Muscle layer of duodenum (tissue), 2 donors: Measurements from ENCODE around the gene SPTY2D1.
"Not testable (repeated sequence)": the region's sequence is repeated elsewhere in the genome, so short reads cannot be mapped to it uniquely, and the experiment has no call there.

Experiments used
- H3K27ac ChIP-seq: one replicate; pipeline ENCODE4 v1.7.0; 2013; ENCODE audit warnings: mild to moderate bottlenecking, low read length
- H3K27me3 ChIP-seq: one replicate; pipeline ENCODE4 v1.7.0; 2013; ENCODE audit warnings: low read depth, mild to moderate bottlenecking, control low read depth, low read length
- H3K36me3 ChIP-seq, 2 donors: one replicate each; pipeline ENCODE4 v1.7.0; 2013; ENCODE audit warnings: low read length in 2 of 2, control low read depth in 1 of 2, mild to moderate bottlenecking in 1 of 2; ENCODE audit not compliant: insufficient read depth in 2 of 2, control insufficient read depth in 1 of 2
- H3K4me1 ChIP-seq, 2 donors: one replicate each; pipeline ENCODE4 v1.7.0; 2013; ENCODE audit warnings: low read length in 2 of 2, mild to moderate bottlenecking in 2 of 2, control low read depth in 1 of 2, moderate library complexity in 1 of 2; ENCODE audit not compliant: insufficient read depth in 2 of 2, control insufficient read depth in 1 of 2
- H3K4me3 ChIP-seq, 2 donors: one replicate each; pipeline ENCODE4 v1.7.0; 2013; ENCODE audit warnings: low read length in 2 of 2, low read depth in 1 of 2, mild to moderate bottlenecking in 1 of 2
- H3K9me3 ChIP-seq, 2 donors: one replicate each; pipeline ENCODE4 v1.7.0; 2013; ENCODE audit warnings: low read length in 2 of 2, control low read depth in 1 of 2, mild to moderate bottlenecking in 1 of 2; ENCODE audit not compliant: control insufficient read depth in 1 of 2
- donor health status: healthy.

Gene SPTY2D1

DNA sequence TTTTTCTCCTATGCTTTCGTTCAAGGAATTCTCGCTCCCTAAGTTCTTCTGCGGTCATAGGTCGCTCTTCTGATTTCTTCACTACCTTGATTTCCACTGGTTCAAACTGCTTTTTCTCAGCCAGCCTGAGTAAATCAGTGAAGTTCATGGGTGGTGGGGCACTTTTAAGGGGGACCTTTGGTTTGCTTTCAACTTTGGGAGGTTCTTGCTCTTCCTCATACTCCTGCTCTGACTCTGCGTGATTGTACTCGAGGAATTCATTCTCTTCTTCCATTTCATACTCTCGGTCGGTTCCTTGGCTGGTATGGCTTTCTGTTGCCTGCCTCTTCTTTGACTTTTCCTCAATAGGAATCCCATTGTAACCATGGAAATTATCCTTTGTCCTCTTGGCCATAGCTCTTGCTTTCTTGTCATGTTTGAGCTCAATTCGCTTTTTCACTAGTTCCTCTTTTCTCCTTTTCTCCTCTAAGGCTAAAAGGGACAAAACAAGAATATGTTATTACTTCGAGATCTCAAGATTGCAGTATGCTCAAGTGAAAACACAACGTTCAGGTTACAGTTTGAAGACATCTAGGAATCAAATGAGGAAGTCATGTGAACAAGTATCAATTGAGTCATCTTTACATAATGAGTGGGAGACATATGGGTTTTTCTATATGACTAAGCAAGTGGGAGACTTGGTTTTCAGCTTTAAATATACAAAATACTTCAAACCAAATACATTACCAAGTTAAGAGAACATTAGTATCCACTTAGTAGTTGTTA lies 18.3 kb downstream of the SPTY2D1 start:
- Histone ChIP-seq H3K27me3 (no peaks in the 10 kb centered on the region), H3K27ac (no peak overlapping the region), H3K36me3 (peaks cover 23 to 42% of the 10 kb centered on the region in 2 donors)

DNA sequence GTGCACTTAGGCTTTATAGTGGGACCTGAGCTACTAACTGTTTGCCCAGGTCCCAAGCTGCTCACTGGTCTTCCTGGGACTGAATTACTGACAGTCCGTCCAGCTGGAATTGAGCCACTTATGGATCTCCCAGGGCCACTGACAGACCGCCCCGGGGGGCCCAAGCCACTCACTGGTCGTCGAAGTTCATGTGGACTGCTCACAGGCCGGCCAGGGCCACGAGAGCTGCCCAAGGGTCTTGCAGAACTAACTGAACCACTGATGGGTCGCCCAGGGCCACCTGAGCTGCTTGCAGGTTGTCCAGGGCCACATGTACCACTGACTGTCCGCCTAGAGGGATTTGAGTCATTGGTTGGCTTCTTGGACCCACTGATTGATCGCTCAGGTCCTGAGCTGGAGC lies 19.5 kb downstream of the SPTY2D1 start:
- H3K9me3 ChIP-seq: no peaks in the 10 kb centered on the region
- no peaks in the 10 kb centered on the region for H3K27me3 ChIP-seq
- H3K36me3 ChIP-seq: peaks cover 29 to 46% of the 10 kb centered on the region in 2 donors
- H3K4me1 ChIP-seq: peaks cover 9 to 14% of the 10 kb centered on the region in 2 donors
- H3K4me3 ChIP-seq: no peak overlapping the region
- H3K27ac ChIP-seq: no peak overlapping the region

More for the DNA sequence above, 18.3 kb downstream of the SPTY2D1 start:
- Histone ChIP-seq H3K4me1 (peaks cover 9 to 14% of the 10 kb centered on the region in 2 donors), H3K4me3 (no peak overlapping the region), H3K9me3 (no peaks in the 10 kb centered on the region)

DNA sequence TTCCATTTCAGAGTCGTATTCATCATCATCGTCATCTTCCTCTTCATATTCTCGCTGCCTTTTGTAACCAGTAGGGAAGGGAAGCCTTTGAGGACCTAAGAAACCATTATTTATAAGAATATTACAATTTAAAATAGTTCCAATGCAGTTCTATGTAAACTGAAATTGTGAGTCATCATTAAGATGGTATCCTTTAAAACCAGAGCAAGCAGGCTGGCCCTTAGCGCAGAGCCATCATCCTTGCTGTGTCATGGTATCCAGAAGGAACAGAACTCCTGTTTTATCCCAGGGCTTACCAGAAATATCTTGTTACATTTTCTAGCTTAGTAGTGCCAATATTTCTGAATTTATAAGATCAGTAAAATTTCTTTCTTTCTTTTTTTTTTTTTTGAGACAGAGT lies 21.7 kb downstream of the SPTY2D1 start:
- Histone ChIP-seq H3K27me3 (no peaks in the 10 kb centered on the region), H3K9me3 (no peaks in the 10 kb centered on the region), H3K27ac (no peak overlapping the region), H3K36me3 (peaks cover 46 to 60% of the 10 kb centered on the region in 2 donors), H3K4me3 (no peak overlapping the region), H3K4me1 (no peaks in the 10 kb centered on the region)

GRCh38 chr11:18611196-18611595 lies 22.9 kb downstream of the SPTY2D1 start:
- Histone ChIP-seq H3K4me1 (no peaks in the 10 kb centered on the region), H3K27me3 (no peaks in the 10 kb centered on the region), H3K4me3 (no peak overlapping the region), H3K9me3 (no peaks in the 10 kb centered on the region), H3K27ac (no peak overlapping the region), H3K36me3 (peaks cover 50 to 66% of the 10 kb centered on the region in 2 donors)

DNA sequence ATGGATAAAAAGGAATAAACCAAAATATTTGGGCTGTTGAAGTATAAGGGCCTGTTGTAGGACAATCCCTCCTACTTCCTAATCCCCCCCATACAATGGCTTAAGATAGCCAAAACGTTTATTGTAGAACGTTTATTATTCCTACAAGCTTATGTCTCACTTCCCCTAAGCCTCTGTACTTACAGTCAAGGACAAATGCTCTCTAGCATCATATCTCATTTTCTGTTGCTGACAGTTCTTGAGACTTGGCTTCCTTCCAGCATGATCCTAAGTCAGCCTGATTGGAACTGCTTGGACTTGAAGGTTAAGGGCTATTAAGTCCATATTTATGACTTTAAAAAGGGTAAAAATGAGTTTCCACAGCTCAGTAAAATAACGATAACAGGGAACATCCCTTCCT lies 25.8 kb downstream of the SPTY2D1 start:
- Histone ChIP-seq H3K9me3 (no peaks in the 10 kb centered on the region), H3K4me3 (no peak overlapping the region), H3K27ac (no peak overlapping the region), H3K4me1 (no peaks in the 10 kb centered on the region), H3K27me3 (no peaks in the 10 kb centered on the region), H3K36me3 (peaks cover 34 to 40% of the 10 kb centered on the region in 2 donors)

DNA sequence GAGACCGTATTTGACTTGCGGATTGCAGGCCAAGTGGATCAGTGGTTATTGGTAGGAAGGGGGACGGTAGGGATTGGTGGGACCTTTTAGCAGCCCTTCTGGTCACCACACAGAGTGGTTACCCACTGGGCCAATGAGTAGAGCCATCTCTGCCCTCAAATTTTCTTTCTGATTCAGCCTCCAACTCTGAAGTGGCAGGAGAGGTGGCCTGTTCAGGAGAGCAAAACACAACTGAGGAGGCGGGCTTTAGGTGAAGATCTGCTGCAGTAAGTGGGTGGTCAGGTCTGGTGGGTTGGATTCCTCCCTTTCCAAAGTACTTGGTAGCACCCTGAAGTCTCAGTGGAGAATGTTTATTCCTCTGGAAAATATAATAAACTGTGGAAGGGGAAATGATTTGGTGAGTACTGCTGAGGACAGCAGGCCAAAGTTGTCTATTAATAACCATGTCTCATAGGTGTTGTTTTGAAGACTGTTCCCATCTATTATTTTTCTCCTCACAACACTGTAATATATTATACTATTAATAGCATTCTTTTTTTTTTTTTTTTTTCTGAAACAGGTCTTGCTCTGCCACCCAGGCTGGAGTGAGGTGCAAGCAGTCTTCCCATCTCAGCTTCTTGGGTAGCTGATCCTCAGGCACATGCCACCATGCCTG lies 33.1 kb downstream of the SPTY2D1 start:
- H3K9me3 ChIP-seq: no peaks in the 10 kb centered on the region
- H3K27ac ChIP-seq: no peak overlapping the region

GRCh38 chr11:18599739-18600230 lies 34.4 kb downstream of the SPTY2D1 start, which contains the start of gene MISFA:
TSS of gene MISFA (plus strand) at chr11:18599789. CDS start at chr11:18599929, 140 bp downstream.
- Histone ChIP-seq H3K27me3 (no peaks in the 10 kb centered on the region), H3K27ac (no peak within 1 kb of the TSS), H3K4me1 (no peaks in the 10 kb centered on the region)

More for the DNA sequence above, 33.1 kb downstream of the SPTY2D1 start:
- Histone ChIP-seq H3K36me3 (peaks cover 3 to 7% of the 10 kb centered on the region in 2 donors), H3K4me1 (no peaks in the 10 kb centered on the region), H3K27me3 (no peaks in the 10 kb centered on the region), H3K4me3 (no peak overlapping the region)

DNA sequence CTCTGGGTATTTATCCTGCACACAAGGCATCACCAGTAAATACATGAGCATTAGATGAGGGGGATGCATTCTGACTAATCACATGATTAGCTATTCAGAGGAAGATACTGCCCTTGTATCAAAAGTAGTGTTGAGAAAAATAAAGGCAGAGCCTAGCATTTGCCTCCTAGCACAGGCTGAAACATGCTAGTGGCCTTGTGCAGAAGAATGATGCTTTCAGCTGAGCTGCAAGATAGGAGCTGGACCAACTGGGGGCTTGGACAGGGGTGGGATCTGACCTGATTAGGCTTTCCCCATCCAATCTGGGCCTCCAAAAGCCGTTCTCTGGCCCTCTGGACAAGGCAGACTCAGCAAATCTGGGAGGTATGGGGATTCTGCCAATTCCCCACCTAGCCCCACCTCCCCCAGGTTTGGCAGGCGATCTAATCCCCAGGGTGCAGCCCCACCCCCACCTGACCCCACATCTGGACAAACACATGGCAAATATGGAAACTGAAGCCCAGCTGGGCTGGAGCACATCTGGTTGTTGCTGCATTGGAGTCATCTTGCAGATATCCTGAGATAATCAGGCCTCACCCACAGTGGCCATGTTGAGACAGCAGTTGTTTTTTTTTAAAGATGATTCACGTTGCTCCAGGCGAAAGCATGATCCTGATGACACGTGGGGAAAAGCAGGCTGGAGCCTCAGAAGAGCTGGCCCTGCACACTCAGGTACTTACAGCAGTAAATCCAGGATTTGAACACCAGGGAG lies 39.0 kb downstream of the SPTY2D1 start:
- H3K9me3 ChIP-seq: no peaks in the 10 kb centered on the region

More at GRCh38 chr11:18599739-18600230, 34.4 kb downstream of the SPTY2D1 start, which contains the start of gene MISFA:
- Histone ChIP-seq H3K9me3 (no peaks in the 10 kb centered on the region), H3K4me3 (no peak within 1 kb of the TSS), H3K36me3 (peaks cover 7 to 16% of the 10 kb centered on the region in 2 donors)

DNA sequence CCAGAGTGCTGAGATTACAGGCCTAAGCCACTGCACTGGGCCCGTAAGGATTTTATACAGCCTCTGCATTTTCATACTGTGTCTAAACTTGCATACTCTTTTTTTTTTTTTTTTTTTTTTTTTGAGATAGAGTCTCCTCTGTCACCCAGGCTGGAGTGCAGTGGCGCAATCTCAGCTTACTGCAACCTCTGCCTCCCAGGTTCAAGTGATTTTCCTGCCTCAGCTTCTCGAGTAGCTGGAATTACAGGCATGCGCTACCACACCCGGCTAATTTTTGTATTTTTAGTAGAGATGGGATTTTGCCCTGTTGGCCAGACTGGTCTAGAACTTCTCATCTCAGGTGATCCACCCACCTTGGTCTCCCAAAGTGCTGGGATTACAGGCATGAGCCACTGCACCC lies 40.1 kb downstream of the SPTY2D1 start:
- H3K9me3 ChIP-seq, H3K27me3 ChIP-seq, H3K27ac ChIP-seq, H3K4me3 ChIP-seq: not testable (repeated sequence)
- Histone ChIP-seq H3K36me3 (peaks cover 7 to 16% of the 10 kb centered on the region in 2 donors), H3K4me1 (peaks cover 9 to 17% of the 10 kb centered on the region in 2 donors)

More for the DNA sequence above, 39.0 kb downstream of the SPTY2D1 start:
- H3K4me3 ChIP-seq: no peak overlapping the region
- H3K27ac ChIP-seq: no peak overlapping the region
- H3K27me3 ChIP-seq: no peaks in the 10 kb centered on the region
- peaks cover 7 to 16% of the 10 kb centered on the region in 2 donors for H3K36me3 ChIP-seq
- peaks cover 2 to 7% of the 10 kb centered on the region in 2 donors for H3K4me1 ChIP-seq

GRCh38 chr11:18590571-18590970 lies 43.6 kb downstream of the SPTY2D1 start:
- Histone ChIP-seq H3K4me3 (peak overlapping the region in 1 of 2 donors; percentile 100), H3K4me1 (peaks cover 12 to 25% of the 10 kb centered on the region in 2 donors), H3K27ac (no peak overlapping the region), H3K9me3 (no peaks in the 10 kb centered on the region), H3K36me3 (peaks cover 0 to 4% of the 10 kb centered on the region in 2 donors), H3K27me3 (no peaks in the 10 kb centered on the region)
